GM18861 (cell line): ENCODE measurements around the gene MIER3.

Source experiments
- ATAC-seq: cut with Tn5 transposase; IDR thresholded peaks from one replicate; pipeline ENCODE4 v1.9.1; 2021; ENCODE audit not compliant: unreplicated experiment

Gene MIER3

DNA sequence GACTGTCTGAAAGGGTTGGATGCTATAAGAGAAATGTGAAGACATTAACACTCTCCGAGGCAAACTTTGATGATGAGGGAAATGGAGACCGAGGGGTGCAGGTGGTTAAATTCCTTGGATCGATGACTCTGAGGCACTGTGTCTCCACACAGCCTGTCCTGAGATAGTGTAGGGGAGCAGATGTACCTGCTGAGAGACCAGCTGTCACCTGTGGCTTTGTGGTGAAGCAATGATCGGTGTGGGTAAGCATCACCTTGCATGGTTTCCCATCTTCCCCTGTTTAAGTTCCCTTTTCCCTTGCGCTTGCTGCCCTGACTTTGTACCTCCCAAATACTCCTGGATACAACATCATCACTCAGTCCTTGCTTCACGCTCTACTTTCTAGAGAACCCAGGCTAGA, 9.8 kb upstream of the MIER3 start:
- no peak for ATAC-seq

DNA sequence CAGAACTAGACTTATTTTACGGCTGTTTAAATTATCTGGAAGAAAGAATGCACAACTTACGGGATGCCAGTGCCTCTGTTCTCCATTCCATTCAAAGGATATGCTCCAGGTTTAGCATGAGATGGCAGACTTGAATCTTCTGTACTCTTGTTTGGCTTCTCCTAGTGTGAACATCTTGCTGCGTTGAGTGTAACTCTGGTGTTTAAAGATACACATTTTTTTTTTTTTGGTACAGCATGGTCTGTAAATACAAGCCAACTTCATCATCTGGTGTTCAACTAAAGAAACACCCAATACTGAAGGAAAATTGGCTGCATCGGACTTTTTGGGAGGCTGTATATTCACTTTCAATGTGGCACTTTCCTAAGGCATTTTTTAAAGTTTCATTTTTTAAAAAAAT, 7.4 kb upstream of the MIER3 start:
- no peak for ATAC-seq

DNA sequence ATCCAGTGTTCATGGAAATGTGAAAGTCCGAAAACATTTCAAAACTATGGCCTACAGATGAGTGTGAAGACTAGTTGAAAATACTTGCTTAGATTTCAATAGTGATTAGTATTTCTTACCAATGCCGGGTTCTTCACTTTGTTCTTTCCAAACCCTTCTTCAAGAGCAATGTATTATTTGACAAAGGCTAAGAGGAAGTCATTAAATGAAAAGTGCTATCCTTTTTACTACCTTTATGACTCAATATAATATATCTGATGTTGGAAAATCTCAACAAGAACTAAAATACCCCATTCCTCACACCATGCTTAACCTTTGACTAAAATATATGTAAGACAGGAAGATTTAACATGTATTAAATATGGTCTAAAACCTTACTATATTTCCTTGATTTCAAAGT, 6.7 kb upstream of the MIER3 start:
- no peak for ATAC-seq

DNA sequence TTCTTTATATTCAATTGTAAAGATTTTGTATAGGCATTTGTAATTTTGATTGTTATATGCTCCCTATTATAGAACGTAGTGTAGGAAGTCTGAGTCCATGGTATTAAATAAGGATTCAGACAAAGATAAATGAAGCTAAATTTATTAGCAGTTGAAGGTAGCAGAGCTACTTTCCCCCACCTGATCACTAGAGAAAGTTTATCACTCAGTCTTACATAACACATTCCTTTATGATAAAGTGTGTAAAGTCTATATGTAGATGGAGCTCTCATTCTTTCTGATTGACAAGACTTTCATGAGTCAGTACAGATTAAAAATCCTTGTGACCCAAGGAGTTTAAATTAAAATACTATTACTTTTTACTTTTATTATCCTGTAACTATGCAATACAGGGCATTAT, 2.3 kb upstream of the MIER3 start:
- ATAC-seq = no peak

DNA sequence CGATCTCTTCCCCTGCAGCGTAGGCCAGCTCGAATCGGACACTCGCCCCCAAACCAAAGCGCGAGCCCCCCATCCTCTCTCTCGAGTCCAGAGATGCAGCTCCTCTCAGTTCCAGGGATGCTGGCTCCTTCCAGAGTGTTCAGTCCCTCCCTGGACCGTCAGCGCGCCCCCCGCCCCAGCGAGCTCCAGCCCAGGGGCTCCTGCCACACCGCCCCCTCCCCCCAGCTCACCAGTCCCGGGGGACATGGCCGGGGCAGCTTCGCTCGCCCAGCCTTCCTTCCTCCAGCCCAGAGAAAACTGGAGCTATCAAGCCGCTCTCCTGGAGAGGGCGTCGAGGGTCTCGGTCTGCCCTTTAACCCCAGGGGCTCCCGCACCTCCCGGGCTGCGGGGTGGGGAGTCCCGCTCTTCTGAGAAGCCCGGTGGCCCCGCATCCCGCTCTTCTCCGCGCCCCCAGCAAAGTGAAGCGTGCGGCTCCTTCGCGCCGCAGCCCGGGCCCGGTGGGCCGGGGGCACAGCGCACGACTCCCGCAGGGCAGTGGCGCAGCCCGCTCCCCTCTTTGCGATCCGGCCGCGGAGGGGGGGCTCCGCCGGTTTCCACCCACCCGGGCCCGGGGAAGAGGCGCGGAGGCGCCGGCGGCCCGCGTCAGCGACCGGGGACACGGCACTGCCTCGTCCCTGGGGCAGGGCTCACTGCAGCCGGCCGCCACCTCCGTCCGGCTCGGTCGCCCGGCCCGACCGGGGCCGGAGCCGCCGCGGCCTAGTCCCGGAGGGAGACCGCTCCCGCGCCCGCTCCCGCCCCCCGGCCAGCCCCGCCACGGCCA, 587 bp downstream of the MIER3 start:
- ATAC-seq = peak; percentile 37

DNA sequence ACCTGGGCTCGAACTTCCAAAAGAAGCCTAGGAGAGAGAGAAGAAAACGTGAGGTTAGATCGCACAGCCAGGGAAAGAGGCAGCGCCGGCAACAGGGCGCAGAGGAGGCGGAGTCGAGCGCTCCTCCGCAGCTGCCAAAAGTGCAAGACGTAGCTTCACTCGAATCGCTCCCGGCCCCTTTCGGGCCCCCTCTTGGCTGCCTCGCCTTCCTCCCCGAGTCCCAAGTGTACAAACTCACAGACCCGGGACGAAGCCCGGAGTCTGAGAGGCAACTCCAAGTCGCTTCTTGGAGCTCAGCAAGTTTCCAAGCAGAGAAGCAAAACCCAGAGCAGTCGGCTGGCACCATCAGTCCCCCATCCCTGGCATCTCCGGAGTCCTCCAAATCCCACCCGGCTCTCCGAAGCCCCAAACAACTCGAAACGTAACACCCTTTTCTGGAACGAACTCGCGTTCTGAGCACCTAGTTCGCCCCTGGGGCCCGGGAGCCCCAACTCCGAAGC, 1.2 kb downstream of the MIER3 start:
- peak; percentile 37 for ATAC-seq

DNA sequence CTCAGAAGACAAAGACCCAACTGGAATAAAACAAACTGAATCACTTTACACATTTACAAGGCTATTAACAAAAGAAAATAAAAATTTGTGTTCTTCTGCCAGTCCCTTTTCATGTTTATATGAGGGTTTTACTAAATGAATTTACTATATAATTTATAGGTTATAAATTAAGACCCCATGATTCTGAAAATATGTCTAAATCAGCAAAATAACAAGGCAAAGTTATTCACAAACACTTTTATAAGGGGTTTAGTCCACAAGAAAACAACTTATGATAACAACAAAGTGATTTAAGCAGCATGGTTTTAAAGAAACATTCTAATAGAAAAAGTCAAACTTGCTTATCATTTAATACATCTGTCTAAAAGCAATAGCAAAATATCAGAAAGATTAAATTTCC, 4.9 kb downstream of the MIER3 start:
- ATAC-seq = no peak

DNA sequence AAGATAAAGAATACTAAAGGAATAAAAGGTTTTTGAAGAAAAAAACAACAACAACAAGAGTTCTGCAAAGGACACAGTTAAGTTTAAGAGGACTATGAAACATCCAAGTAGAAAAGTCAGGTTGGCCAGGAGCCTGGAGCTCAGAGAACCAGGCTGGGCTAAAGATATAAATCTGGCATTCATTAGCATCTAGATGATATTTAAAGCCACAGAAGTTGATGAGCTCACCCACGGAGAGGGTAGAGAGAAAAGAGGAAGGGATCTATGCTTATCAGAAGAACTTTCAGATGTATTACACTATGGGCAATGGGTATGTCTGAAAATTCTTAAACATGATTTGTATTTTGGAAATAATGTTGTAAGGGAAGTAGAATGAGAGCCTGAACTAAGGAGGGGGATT, 9.9 kb downstream of the MIER3 start:
- no peak for ATAC-seq

DNA sequence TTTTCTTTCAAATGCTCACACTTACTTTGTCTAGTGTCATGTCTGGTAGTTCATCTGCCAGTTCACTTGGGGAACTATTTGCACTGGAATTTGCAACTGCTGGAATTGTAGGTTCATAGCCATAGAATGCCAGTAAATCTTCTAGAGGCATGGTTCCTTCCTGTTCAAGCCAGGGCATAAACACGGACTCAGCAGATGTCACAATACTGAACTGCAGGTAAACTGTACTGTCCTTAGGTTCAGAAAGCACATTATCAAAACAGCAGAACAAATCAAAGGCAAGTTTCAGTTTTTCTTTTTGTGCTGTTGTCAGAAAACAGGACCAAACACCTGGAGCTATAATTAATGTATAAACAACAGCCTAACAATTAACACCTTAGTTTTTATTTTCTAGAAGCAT, 13.1 kb downstream of the MIER3 start:
- ATAC-seq = no peak

DNA sequence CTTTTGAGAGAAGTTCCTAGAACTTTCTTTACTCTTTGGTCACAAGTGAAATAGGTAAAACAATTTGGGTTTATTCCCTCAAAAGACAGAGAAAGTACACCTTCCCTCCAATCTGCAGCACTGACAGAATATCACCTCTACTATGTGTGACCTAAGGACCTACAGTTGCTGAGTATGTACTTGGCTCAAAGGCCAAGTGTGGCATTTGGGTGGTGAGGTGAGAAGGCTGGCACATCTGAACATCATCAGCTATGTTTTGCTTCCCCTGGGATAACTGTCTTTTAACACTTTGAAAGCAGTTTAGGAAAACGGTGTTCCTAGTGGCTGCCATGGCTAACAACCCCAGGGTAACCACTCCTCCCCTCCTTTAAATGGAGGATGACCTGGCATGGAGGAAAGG, 17.6 kb downstream of the MIER3 start:
- no peak for ATAC-seq

DNA sequence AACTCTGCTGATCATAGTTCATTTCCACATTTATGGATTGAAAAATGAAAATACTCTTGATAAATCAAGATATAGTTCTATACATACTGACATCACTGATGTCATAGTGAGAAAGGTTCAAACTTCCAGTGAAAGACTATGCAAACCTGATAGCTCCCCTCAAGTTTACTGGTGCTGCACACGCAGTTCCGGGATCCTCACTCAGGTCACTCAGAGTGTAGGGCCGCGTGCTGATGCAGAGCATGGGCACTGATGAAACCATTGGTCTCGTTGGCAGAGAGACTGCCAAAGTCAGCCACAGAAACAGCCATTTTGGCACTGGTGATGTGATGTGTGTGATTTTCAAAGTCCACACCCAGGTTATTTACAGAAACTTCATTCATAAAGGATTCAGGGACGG, 29.0 kb downstream of the MIER3 start:
- no peak for ATAC-seq

DNA sequence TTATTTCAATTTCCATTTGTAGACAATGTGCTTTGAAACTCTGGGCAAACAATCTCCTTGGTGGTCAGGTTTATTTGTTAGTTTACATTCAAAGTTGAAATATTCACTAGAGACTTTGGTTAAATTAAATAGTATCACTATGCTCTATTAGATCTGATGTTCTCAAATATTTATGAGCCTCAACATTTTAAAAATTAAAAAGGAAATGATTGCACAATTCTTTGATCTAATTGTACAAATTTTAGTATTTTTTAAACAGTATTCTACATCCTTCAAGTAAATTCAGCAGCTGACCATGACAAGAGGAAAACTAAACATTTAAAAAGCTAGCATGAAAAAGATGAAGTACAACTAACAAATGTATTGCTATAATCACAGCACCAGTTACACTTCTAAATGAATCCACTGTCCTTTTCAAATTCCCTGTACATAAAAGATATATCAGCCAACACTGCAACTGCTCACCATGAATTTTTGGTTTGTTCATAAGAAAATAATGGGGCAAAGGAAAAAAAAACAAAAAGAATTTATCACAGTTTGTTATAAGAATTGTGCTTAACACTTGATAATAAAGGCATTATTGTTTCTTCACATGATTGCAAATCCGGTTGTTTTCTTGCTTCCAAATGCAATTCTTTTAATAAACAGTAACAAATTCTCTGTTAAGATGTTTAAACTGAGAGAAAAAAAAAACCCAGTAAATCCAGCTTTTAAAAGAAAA, 31.8 kb downstream of the MIER3 start:
- ATAC-seq = no peak

DNA sequence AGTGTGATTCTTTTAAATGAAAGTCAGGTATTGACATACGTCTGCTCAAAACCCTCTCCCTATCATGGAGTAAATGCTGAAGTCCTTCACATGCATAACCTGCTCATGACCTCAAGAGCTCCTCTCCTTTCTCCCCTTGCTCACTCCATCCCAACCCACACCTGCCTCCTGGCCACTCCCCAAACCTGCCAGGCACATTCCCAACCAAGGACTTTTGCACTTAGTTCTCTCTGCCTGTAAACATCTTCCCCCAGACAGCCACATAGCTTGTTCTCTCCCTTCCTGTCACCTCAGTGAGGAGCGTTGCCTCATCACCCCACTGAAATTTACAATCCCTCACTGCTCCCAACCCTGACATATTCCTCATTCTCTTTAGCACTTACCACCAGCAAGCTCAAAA, 33.9 kb downstream of the MIER3 start:
- no peak for ATAC-seq

DNA sequence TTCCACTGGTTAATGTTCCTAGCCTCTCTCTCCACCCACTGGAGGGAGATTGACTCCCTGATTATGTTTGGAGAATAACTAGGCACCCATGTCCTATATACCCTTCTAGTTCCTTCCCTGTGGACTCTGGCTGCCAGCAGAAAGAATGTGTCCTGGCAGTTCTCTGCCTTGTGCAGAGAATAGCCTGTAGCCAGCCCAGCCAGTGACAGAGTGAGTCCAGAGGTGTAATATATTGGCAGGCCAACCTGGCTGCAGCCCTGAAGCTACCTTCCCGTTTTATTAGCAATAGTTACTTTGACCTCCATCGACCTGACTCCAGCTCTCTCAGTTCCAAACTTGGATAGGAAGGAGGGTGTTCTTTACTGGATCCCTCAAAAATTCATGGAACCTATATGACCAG, 34.4 kb downstream of the MIER3 start:
- ATAC-seq = no peak

DNA sequence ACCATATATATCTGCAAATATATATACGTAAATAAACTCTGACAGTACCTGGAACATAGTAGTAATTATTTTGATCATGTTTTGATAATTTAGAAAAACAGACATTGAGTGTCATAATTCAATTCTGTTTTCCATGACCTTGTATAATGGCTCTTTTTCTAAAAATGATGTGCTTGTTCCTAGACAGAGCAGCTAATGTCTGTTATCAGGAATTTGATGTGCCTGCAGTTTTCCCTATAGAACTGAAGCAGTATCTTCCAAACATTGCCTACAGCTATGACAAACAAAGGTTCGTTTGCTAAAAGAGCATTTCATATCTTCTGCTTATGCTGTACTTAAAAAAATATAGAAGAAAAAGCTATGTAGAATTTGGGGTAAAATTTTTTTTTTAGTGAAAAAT, 37.2 kb downstream of the MIER3 start:
- ATAC-seq = no peak

DNA sequence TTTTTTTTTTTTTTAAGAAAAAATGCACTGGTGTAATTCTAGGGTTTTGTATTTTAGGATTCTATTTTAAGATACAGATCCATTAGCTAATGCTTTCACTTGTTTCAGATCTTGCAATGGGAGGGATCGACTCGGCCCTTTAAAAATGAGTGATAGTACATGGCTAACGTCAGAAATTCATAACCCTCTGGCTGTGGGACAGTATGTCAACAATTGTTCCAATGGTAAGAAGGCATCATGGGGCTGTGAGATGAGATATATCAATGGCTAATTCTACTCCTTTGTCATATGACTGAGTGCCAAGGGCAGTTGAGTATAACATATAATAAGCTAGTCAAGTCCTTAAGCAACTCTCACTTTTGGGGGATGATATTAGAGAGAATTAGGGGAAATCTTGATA, 38.2 kb downstream of the MIER3 start:
- ATAC-seq = no peak

DNA sequence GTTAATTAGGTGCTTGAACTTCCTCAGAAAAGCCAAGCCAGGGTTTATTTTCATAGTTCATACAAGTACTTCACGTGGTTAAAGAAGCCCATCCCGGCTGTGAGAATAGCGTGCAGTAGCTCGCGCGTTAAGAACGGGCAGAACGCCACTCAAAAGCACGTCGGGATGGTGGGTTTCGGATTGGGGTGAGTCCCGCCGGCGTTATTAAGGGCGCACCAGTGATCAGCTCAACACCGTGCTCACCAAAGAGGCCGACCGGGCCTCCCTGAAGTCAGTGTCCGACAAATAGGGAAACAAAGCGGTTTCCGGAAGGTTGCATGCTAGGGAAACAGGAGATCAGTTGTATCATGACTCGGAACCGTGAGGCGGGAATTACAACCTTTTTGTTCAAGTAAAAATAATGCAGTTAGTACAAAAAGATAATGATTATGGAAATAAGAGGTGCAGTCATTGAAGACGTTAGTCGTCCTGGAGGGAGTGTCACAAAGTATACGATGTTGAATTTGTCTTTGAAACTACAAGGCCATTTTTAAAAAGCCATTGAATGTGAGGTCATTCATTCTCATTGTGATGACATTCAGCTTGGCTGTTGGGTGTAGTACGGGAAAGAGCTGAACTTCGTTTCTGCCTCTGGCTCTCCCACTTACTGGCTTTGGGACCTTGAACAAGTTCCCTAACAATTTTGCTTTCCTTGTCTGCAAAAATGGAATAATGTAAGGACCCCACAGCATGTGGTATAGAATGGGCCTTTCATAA, 41.5 kb downstream of the MIER3 start:
- ATAC-seq = peak; percentile 6

DNA sequence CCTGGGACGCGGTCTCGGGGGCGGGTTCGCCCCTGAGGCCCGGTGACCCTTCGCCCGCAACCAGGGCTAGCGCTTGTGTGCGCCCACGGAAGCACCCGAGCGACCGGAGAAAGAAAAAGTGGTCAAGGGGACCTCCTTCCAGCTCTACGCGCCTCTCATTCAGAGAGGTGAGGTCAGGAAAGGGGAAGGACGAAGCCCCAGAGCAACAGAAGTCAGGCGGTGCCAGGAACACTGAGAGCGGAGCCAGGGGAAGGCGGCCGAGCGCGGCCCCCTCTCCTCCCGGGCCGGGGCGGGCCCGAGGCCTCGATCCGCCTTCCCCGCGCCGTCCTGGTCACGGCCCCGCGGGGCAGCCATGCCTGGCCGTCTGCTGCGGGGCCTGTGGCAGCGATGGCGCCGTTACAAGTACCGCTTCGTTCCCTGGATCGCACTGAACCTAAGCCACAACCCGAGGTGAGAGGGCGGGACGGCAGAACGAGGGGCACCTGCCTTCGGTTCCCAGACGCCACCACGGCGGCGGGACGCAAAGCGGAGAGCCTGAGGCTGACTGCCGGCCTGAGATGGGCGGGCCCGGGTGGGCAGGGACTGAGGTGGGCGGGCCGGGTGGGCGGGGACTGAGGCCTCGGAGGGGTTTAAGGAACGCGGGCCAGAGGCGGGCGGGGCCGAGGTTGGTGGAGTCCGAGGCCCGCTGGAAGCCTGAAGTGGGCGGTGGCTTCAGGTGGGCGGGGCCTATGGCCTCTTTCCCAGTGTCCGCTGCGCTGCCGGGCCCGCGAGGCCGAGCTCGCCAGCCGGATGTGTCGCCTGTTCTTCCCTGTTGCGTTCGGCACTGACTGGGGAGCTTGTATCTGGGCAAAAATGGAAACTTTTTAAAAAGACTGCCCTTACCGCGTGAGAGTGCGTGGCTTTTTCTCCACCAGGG, 42.4 kb downstream of the MIER3 start, which contains the start of gene SETD9:
TSS of gene SETD9 (plus strand) at position 303 of the 916 bp plus-strand sequence. CDS start at position 353, 50 bp downstream.
- ATAC-seq = peak; percentile 78

DNA sequence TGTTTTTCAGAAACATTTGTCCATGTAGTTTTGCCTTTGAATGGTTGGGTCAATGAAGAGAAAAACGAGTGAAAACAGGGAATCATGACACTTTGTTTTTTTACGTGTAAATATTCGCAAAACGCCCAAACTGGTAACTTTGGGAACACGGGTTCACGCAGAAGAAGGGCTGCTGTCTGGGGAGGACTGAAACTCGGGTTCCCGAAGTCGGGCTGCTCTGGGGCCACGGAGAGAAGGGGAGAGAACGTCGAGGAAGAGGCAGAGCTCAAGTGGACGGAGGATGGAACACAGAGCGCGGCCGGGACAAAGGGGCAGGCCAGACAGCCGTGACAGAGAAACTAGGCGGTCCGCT, 43.0 kb downstream of the MIER3 start:
- ATAC-seq = no peak

DNA sequence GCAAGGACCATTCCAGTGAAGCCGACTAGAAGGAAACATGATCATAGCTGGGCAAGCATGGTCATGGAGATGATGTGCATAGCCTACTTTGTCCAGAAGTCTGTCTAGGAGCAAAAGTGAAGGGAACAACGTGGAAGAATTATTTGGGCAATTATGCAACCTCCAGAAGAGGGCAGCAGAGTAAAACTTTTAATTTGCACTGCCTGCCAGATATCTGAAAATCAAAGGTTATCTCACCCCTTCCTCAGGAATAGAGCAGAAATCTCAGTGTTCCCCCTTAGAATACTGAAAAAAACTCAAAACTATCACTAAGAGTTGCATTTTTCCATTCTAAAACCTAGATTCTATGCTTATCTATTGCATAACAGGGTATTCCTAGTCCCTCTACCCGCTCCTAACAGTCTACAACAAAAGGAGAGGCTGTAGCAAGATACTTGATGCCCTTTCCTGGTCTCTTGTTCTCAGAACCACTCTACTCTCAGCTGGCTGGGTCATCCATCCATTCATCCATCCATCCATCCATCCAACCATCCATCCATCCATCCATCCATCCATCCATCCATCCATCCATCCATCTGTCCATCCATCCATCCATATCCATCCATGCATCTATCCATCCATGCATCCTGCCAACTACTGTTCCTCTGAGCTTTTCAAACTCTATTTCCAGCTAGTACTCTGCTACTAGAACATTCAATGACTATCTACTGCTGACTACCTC, 50.9 kb downstream of the MIER3 start:
- no peak for ATAC-seq
